ENCODE results near the gene ACACB. TPM values are rescaled to one million over a fixed set of nuclear protein-coding genes. Genes with fewer than 3 reads are reported as not detected.

ACACB gene
- total RNA-seq, 4 donors from 2014 or later: 402 to 560 (median 525) TPM

DNA sequence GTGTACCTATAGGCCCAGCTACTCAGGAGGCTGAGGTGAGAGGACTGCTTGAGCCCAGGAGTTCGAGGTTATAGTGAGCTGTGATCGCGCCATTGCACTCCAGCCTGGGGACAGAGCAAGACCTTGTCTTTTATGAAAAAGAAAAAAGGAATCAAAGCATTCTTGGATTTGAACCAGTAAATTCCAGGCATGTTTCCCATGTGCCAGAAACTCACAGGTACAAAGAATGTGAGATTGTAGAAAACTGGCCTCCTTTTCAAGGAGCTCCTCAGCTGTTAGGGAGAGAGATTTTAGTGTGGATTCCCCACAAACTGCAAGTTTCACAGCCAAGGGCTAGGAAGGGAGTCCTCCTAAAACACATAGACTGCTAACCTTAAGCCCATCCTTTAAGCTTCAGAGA, 97.7 kb downstream of the ACACB start:
- peaks cover 2 to 96% (median 16%) of the 10 kb centered on the region in 3 donors for H3K36me3 ChIP-seq
- no peak overlapping the region for H3K27ac ChIP-seq
- H3K9me3 ChIP-seq: no peaks in the 10 kb centered on the region
- H3K4me3 ChIP-seq: no peak overlapping the region
- DNase-seq (ENCODE audit: low spot score in 2 of 2): no peak
- TF ChIP-seq POLR2A (IDR thresholded peaks at IDR 0.05) (no peak), EP300 (IDR thresholded peaks at IDR 0.05) (no peak)
- H3K27me3 ChIP-seq: no peaks in the 10 kb centered on the region
- 92 to 98% methylated on average over 3 of the region's 3 CpGs for WGBS, 2 donors
- H3K4me1 ChIP-seq: no peaks in the 10 kb centered on the region

DNA sequence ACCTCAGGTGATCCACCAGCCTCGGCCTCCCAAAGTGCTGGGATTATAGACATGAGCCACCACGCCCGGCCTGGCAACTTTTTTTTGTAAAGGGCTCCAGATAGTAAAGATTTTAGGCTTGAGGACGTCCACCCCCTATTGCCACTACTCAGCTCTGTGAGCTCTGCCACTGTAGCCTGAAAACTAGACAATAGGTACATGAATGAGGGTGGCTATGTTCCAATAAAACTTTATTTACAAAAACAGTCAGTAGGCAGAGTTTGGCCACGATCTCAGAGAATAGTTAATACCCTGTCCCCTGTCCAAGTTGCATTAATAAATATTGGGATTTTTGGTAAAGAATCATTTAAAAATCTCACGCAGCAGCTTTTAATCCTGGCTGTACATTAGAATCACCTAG, 102.6 kb downstream of the ACACB start:
- Histone ChIP-seq H3K36me3 (peaks cover 9 to 100% (median 23%) of the 10 kb centered on the region in 3 donors), H3K9me3 (no peaks in the 10 kb centered on the region), H3K4me3 (no peak overlapping the region), H3K4me1 (no peaks in the 10 kb centered on the region), H3K27ac (no peak overlapping the region), H3K27me3 (no peaks in the 10 kb centered on the region)
- WGBS, 2 donors: 92 to 95% methylated on average over 6 of the region's 6 CpGs
- TF ChIP-seq, protein P1, sequence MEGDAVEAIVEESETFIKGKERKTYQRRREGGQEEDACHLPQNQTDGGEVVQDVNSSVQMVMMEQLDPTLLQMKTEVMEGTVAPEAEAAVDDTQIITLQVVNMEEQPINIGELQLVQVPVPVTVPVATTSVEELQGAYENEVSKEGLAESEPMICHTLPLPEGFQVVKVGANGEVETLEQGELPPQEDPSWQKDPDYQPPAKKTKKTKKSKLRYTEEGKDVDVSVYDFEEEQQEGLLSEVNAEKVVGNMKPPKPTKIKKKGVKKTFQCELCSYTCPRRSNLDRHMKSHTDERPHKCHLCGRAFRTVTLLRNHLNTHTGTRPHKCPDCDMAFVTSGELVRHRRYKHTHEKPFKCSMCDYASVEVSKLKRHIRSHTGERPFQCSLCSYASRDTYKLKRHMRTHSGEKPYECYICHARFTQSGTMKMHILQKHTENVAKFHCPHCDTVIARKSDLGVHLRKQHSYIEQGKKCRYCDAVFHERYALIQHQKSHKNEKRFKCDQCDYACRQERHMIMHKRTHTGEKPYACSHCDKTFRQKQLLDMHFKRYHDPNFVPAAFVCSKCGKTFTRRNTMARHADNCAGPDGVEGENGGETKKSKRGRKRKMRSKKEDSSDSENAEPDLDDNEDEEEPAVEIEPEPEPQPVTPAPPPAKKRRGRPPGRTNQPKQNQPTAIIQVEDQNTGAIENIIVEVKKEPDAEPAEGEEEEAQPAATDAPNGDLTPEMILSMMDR (IDR thresholded peaks at IDR 0.05): no peak
- TF ChIP-seq EP300 (IDR thresholded peaks at IDR 0.05): no peak
- no peak for TF ChIP-seq POLR2A (IDR thresholded peaks at IDR 0.05)
- DNase-seq (ENCODE audit: low spot score in 2 of 2): no peak

DNA sequence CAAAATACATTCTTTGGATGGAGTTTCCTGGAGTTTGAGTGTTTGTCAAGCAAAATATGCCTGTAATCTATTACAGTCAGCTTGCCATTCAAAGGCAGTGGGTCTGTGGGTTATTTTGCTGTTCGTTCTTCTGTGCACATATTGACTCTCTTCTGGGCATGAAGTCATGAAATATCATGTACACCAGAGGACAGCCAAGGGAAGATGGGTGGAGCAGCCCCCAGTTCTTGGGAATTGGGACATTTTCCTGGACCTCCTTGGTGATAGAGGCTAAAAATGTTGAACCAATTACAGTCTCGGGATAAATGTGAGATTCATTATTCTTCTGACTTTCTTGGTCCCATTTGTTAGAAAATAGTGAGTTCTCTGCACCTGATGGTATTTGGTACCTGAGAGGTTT, 103.6 kb downstream of the ACACB start:
- DNase-seq (ENCODE audit: low spot score in 2 of 2): no peak
- Histone ChIP-seq H3K27ac (no peak overlapping the region), H3K27me3 (no peaks in the 10 kb centered on the region), H3K9me3 (no peaks in the 10 kb centered on the region), H3K4me1 (no peaks in the 10 kb centered on the region), H3K4me3 (no peak overlapping the region), H3K36me3 (peaks cover 9 to 100% (median 26%) of the 10 kb centered on the region in 3 donors)
- no peak for TF ChIP-seq EP300 (IDR thresholded peaks at IDR 0.05)
- TF ChIP-seq, protein P1 (IDR thresholded peaks at IDR 0.05): no peak
- TF ChIP-seq POLR2A (IDR thresholded peaks at IDR 0.05): no peak
- WGBS, 2 donors: 79 to 87% methylated on average over 2 of the region's 2 CpGs

DNA sequence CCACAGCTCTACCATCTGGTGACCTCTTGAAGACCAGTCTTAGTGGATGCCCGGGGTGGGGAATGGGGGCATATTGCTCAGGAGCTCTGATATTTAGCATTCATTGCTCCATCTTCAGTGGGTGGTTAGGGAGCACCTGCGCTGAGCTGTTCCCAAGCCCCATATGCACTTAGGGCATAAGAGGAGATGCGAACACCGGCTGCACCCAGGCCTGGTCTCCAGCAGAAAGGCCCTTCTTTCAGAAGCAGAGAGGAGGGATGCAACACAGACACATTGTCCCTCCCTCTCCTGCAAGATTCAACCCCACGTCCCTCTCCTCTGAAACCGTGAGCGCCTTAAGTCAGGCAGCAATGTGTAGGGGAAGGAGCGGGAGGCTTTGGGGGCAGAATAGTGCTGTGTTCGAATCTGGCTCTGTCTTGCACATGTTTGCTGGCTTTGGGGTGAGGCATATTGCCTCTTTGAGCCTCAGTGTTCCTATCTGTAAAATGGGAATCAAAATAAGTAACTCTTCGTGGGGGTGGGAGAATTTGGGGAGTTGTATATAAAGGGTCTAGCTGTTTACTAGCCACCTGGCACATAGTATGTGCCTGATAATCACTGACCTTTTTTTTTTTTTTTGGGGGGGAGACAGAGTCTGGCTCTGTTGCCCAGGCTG, 105.0 kb downstream of the ACACB start:
- Histone ChIP-seq H3K4me3 (no peak overlapping the region), H3K27ac (no peak overlapping the region), H3K36me3 (peaks cover 9 to 100% (median 26%) of the 10 kb centered on the region in 3 donors), H3K4me1 (no peaks in the 10 kb centered on the region), H3K27me3 (no peaks in the 10 kb centered on the region), H3K9me3 (no peaks in the 10 kb centered on the region)
- TF ChIP-seq, protein P1 (IDR thresholded peaks at IDR 0.05): no peak
- no peak for TF ChIP-seq EP300 (IDR thresholded peaks at IDR 0.05)
- DNase-seq (ENCODE audit: low spot score in 2 of 2): no peak
- WGBS, 2 donors: 91 to 95% methylated on average over 10 of the region's 10 CpGs

DNA sequence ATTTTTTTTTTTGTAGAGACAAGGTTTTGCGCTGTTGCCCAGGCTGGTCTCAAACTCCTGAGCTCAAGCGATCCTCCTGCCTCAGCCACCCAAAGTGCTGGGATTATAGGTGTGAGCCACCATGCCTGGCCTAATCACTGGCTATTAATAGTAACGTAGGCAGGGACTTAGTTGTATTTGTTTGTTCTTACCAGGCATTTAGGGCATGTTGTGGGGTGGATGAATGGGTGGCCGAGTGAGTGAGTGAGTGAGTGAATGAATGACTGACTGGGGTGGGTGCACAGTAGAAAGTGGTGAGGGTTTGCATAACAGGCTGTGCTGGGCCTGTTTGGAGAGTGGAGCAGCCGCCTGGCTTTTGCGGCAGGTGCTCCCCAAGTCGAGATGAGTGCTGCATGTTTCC, 105.7 kb downstream of the ACACB start:
- TF ChIP-seq, protein P1 (IDR thresholded peaks at IDR 0.05): no peak
- TF ChIP-seq POLR2A (IDR thresholded peaks at IDR 0.05) (no peak), EP300 (IDR thresholded peaks at IDR 0.05) (no peak)
- Histone ChIP-seq H3K9me3 (no peaks in the 10 kb centered on the region), H3K27me3 (no peaks in the 10 kb centered on the region), H3K4me3 (no peak overlapping the region), H3K27ac (no peak overlapping the region), H3K36me3 (peaks cover 11 to 100% (median 23%) of the 10 kb centered on the region in 3 donors), H3K4me1 (no peaks in the 10 kb centered on the region)
- no peak for DNase-seq (ENCODE audit: low spot score in 2 of 2)
- 79 to 80% methylated on average over 7 of the region's 7 CpGs for WGBS, 2 donors

Data from tibial nerve (tissue), 4 donors.